H1 (cell line): ENCODE data around the gene ZBTB34.

Experiments used
- HDAC2 ChIP-seq, 2 experiments: fragments of 300-600 bp in 1 of 2; sonication (generic) in 1 of 2; IDR thresholded peaks; 2 replicates each; pipeline ENCODE4 v1.6.1; 2011 to 2012; ENCODE audit warnings: low read depth in 2 of 2, low read length in 2 of 2, mild to moderate bottlenecking in 2 of 2, moderate library complexity in 2 of 2, borderline replicate concordance in 1 of 2, inconsistent platforms in 1 of 2
- RNF2 ChIP-seq: fragments of 200-900, 300-1000 bp; sonication (generic); IDR thresholded peaks from 2 replicates; pipeline ENCODE4 v1.7.1; 2016; ENCODE audit warnings: borderline replicate concordance, low read depth, mild to moderate bottlenecking, antibody characterized with exemption, low read length; ENCODE audit not compliant: poor library complexity, severe bottlenecking; ENCODE audit errors: missing control alignments
- SIN3A ChIP-seq, 2 experiments: IDR thresholded peaks in 1 of 2; conservative IDR thresholded peaks in 1 of 2; 2 replicates each; pipeline ENCODE4 v1.6.1; 2011 to 2012; ENCODE audit warnings: low read length in 2 of 2, improper control_type of control experiment in 1 of 2, low read depth in 1 of 2, mild to moderate bottlenecking in 1 of 2
- TCF12 ChIP-seq: IDR thresholded peaks from 2 replicates; pipeline ENCODE4 v1.6.1; 2011; ENCODE audit warnings: low read depth, mild to moderate bottlenecking, low read length
- TF ChIP-seq, protein P1 (sequence below): IDR thresholded peaks from 2 replicates; pipeline ENCODE4 v1.6.1; 2012; ENCODE audit warnings: low read length, inconsistent platforms

DNA sequence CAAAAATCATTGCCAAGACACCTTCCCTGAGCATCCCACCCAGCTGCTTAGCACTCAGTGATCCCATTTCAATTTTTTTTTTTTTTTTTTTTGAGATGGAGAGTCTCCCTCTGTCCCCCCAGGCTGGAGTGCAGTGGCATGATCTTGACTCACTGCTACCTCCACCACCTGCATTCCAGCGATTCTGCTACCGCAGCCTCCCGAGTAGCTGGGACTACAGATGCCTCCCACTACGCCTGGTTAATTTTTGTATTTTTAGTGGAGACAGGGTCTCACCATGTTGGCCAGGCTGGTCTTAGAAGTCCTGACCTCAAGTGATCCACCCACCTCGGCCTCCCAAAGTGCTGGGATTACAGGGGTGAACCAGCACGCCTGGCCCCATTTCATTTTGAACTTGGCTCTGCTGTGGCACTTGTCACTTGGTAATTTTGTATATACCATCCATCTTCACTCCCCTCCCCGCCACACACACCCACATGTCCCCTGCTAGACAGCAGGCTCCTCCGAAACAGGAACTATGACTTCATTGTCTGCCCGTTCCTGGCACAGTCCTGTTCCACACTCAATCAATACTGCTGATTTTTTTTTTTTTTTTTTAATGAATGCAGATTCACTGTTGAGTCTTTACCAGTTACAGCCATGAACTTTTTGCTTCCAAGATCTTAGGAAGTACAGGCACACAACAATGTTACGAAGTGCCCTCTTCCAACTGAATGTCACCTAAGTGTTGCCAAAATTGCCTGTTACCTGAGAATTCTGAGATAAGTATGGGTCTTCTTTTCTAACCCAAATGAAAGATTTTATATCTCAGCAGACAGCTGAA lies 17.3 kb upstream of the ZBTB34 start:
- TF ChIP-seq RNF2 (no peak), SIN3A (conservative IDR thresholded peaks at IDR 0.05 in 1 of 2, IDR thresholded peaks at IDR 0.05 in 1 of 2; ENCODE audit: low read depth in 1 of 2, low read length in 2 of 2) (no peak), HDAC2 (IDR thresholded peaks at IDR 0.05; ENCODE audit: borderline replicate concordance in 1 of 2, low read depth in 2 of 2, low read length in 2 of 2) (no peak), TCF12 (no peak)
- TF ChIP-seq, protein P1, sequence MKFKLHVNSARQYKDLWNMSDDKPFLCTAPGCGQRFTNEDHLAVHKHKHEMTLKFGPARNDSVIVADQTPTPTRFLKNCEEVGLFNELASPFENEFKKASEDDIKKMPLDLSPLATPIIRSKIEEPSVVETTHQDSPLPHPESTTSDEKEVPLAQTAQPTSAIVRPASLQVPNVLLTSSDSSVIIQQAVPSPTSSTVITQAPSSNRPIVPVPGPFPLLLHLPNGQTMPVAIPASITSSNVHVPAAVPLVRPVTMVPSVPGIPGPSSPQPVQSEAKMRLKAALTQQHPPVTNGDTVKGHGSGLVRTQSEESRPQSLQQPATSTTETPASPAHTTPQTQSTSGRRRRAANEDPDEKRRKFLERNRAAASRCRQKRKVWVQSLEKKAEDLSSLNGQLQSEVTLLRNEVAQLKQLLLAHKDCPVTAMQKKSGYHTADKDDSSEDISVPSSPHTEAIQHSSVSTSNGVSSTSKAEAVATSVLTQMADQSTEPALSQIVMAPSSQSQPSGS: no peak
